ENCODE data around the gene ABCC6. TPM values are rescaled to one million over a fixed set of nuclear protein-coding genes. Genes with fewer than 3 reads are reported as not detected.

ABCC6 gene
- polyA plus RNA-seq, 1 donor from 2014 or later, result not detected

DNA sequence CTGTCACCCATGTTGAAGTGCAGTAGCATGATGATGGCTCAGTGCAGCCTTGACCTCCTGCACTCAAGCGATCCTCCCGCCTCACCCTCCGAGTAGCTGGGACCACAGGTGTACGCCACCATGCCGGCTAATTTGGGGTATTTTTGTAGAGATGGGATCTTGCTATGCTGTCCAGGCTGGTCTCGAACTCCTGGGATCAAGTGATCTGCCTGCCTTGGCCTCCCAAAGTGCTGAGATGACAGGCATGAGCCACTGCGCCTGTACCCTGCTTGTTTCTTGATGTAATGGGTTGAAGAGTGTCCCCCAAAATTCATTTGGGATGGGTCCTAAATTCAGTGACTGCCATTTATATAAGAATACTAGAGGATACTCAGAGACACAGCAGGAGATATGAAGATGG is 57.2 kb downstream of the ABCC6 start:
- TF ChIP-seq, protein P1, sequence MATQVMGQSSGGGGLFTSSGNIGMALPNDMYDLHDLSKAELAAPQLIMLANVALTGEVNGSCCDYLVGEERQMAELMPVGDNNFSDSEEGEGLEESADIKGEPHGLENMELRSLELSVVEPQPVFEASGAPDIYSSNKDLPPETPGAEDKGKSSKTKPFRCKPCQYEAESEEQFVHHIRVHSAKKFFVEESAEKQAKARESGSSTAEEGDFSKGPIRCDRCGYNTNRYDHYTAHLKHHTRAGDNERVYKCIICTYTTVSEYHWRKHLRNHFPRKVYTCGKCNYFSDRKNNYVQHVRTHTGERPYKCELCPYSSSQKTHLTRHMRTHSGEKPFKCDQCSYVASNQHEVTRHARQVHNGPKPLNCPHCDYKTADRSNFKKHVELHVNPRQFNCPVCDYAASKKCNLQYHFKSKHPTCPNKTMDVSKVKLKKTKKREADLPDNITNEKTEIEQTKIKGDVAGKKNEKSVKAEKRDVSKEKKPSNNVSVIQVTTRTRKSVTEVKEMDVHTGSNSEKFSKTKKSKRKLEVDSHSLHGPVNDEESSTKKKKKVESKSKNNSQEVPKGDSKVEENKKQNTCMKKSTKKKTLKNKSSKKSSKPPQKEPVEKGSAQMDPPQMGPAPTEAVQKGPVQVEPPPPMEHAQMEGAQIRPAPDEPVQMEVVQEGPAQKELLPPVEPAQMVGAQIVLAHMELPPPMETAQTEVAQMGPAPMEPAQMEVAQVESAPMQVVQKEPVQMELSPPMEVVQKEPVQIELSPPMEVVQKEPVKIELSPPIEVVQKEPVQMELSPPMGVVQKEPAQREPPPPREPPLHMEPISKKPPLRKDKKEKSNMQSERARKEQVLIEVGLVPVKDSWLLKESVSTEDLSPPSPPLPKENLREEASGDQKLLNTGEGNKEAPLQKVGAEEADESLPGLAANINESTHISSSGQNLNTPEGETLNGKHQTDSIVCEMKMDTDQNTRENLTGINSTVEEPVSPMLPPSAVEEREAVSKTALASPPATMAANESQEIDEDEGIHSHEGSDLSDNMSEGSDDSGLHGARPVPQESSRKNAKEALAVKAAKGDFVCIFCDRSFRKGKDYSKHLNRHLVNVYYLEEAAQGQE (IDR thresholded peaks at IDR 0.05; ENCODE audit: borderline replicate concordance), result no peak
- TF ChIP-seq EZH2 (IDR thresholded peaks at IDR 0.05; ENCODE audit: borderline replicate concordance, insufficient read depth, low read length, poor library complexity, severe bottlenecking), result no peak
- TF ChIP-seq TAF1 (IDR thresholded peaks at IDR 0.05; ENCODE audit: low read depth), result no peak
- no peak for TF ChIP-seq MXI1 (conservative IDR thresholded peaks at IDR 0.05; ENCODE audit: poor library complexity, severe bottlenecking)
- TF ChIP-seq RAD21 (conservative IDR thresholded peaks at IDR 0.05), result no peak
- TF ChIP-seq EP300 (conservative IDR thresholded peaks at IDR 0.05; ENCODE audit: poor library complexity, severe bottlenecking), result no peak
- Histone ChIP-seq H3K4me3 (ENCODE audit: low read length) (no peak overlapping the region), H3F3A (ENCODE audit: insufficient read depth, low read length, poor library complexity, severe bottlenecking) (no peaks in the 10 kb centered on the region), H3K27ac (ENCODE audit: low read length) (no peak overlapping the region), H3K27me3 (ENCODE audit: insufficient read depth, low read depth, low read length) (no peaks in the 10 kb centered on the region), H4K20me1 (ENCODE audit: insufficient read depth) (no peaks in the 10 kb centered on the region), H3K36me3 (ENCODE audit: insufficient read depth, low read length) (no peaks in the 10 kb centered on the region), H3K9ac (ENCODE audit: low read length) (no peak overlapping the region), H3K9me2 (ENCODE audit: insufficient read depth, low read length) (no peaks in the 10 kb centered on the region), H3K9me3 (ENCODE audit: low read length) (no peaks in the 10 kb centered on the region), H3K4me2 (ENCODE audit: low read length) (no peak overlapping the region), H2AFZ (ENCODE audit: low read depth, low read length) (no peak overlapping the region), H3K79me2 (replicated peaks; ENCODE audit: insufficient read depth, low read length) (no peaks in the 10 kb centered on the region)

DNA sequence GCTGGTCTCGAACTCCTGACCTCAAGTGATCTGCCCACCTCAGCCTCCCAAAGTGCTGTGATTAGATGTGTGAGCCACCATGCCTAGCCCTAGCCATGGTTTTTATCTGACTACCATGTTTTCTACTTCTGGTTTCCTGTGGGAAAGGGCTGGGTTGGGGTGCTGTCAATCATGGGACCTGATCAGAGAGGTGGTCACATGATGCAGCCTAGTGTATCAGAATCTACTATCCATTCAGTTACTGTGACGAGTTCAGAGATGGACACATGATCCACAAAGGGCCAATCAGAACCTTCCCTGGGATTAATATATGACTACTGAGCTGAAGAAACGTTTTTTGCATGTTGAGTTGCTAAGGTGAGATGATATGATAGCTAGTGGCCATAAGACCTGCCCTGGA is 59.1 kb downstream of the ABCC6 start:
- TF ChIP-seq POLR2AphosphoS5 (IDR thresholded peaks at IDR 0.05) (no peak), SMC3 (conservative IDR thresholded peaks at IDR 0.05; ENCODE audit: poor library complexity) (no peak), EP300 (conservative IDR thresholded peaks at IDR 0.05; ENCODE audit: poor library complexity, severe bottlenecking) (no peak), EZH2 (IDR thresholded peaks at IDR 0.05; ENCODE audit: borderline replicate concordance, insufficient read depth, low read length, poor library complexity, severe bottlenecking) (no peak), RAD21 (conservative IDR thresholded peaks at IDR 0.05) (no peak), MXI1 (conservative IDR thresholded peaks at IDR 0.05; ENCODE audit: poor library complexity, severe bottlenecking) (no peak), TAF1 (IDR thresholded peaks at IDR 0.05; ENCODE audit: low read depth) (no peak)
- TF ChIP-seq, protein P1 (IDR thresholded peaks at IDR 0.05; ENCODE audit: borderline replicate concordance), result no peak
- TF ChIP-seq, protein P2, sequence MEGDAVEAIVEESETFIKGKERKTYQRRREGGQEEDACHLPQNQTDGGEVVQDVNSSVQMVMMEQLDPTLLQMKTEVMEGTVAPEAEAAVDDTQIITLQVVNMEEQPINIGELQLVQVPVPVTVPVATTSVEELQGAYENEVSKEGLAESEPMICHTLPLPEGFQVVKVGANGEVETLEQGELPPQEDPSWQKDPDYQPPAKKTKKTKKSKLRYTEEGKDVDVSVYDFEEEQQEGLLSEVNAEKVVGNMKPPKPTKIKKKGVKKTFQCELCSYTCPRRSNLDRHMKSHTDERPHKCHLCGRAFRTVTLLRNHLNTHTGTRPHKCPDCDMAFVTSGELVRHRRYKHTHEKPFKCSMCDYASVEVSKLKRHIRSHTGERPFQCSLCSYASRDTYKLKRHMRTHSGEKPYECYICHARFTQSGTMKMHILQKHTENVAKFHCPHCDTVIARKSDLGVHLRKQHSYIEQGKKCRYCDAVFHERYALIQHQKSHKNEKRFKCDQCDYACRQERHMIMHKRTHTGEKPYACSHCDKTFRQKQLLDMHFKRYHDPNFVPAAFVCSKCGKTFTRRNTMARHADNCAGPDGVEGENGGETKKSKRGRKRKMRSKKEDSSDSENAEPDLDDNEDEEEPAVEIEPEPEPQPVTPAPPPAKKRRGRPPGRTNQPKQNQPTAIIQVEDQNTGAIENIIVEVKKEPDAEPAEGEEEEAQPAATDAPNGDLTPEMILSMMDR (IDR thresholded peaks at IDR 0.05; ENCODE audit: poor library complexity, severe bottlenecking), result no peak
- Histone ChIP-seq H3K27me3 (ENCODE audit: insufficient read depth, low read depth, low read length) (no peaks in the 10 kb centered on the region), H3K36me3 (ENCODE audit: insufficient read depth, low read length) (no peaks in the 10 kb centered on the region), H3F3A (ENCODE audit: insufficient read depth, low read length, poor library complexity, severe bottlenecking) (no peaks in the 10 kb centered on the region), H3K4me3 (ENCODE audit: low read length) (no peak overlapping the region), H3K79me2 (replicated peaks; ENCODE audit: insufficient read depth, low read length) (no peaks in the 10 kb centered on the region), H2AFZ (ENCODE audit: low read depth, low read length) (no peak overlapping the region), H3K27ac (ENCODE audit: low read length) (no peak overlapping the region), H3K9me3 (ENCODE audit: low read length) (peaks cover 4% of the 10 kb centered on the region), H3K9me2 (ENCODE audit: insufficient read depth, low read length) (no peaks in the 10 kb centered on the region), H3K4me2 (ENCODE audit: low read length) (no peak overlapping the region), H3K9ac (ENCODE audit: low read length) (no peak overlapping the region), H4K20me1 (ENCODE audit: insufficient read depth) (no peaks in the 10 kb centered on the region)

Measured in neural cell (in vitro differentiated cells).